H1 (cell line): ENCODE data around the gene TMEM181. TPM values are rescaled to one million over a fixed set of nuclear protein-coding genes. Genes with fewer than 3 reads are reported as not detected.

Experiments used
- CTCF ChIA-PET: fragments of 300-600 bp; sonication (Branson Sonifier 250); formaldehyde crosslinking; loops from one replicate; lab custom pipeline; 2021; ENCODE audit not compliant: partially characterized antibody; lab: Charles Lee
- POLR2A ChIA-PET: fragments of 300-600 bp; sonication (Branson Sonifier 250); formaldehyde crosslinking; loops from one replicate; lab custom pipeline; 2021; ENCODE audit warnings: inconsistent platforms; ENCODE audit not compliant: partially characterized antibody; lab: Charles Lee
- DNase-seq, 2 experiments: peaks; one replicate each; pipeline versions ENCODE4 v3.0.0 to v3.0.0-alpha.2; 2010 to 2022; ENCODE audit warnings: low spot score in 2 of 2, low read depth in 1 of 2, mixed read lengths in 1 of 2
- FAIRE-seq: peaks from 2 replicates; lab custom pipeline; 2011; peaks lifted over from hg19 to GRCh38; lab: Jason Lieb, UNC
- H2AFZ ChIP-seq: 2 replicates; pipeline ENCODE4 v1.8.1; 2012; ENCODE audit warnings: low read length, inconsistent platforms
- H2AK5ac ChIP-seq: 2 replicates; pipeline ENCODE4 v1.6.1; 2013; ENCODE audit warnings: low read depth, low read length
- H2BK120ac ChIP-seq: replicated peaks from 2 replicates; pipeline ENCODE3; 2013; ENCODE audit warnings: low read depth, low read length, inconsistent platforms
- H2BK12ac ChIP-seq: 2 replicates; pipeline ENCODE4 v1.6.1; 2013; ENCODE audit warnings: low read depth, low read length
- H2BK15ac ChIP-seq: 2 replicates; pipeline ENCODE4 v1.6.1; 2013; ENCODE audit warnings: low read length
- H2BK20ac ChIP-seq: 2 replicates; pipeline ENCODE4 v1.6.1; 2013; ENCODE audit warnings: low read length
- H2BK5ac ChIP-seq: 2 replicates; pipeline ENCODE4 v1.6.1; 2013; ENCODE audit warnings: low read depth, low read length
- H3K14ac ChIP-seq: 2 replicates; pipeline ENCODE4 v1.6.1; 2013; ENCODE audit warnings: inconsistent platforms; ENCODE audit not compliant: insufficient read length
- H3K18ac ChIP-seq: 2 replicates; pipeline ENCODE4 v1.6.1; 2013; ENCODE audit warnings: low read length; ENCODE audit errors: extremely low read depth
- H3K23ac ChIP-seq: 2 replicates; pipeline ENCODE4 v1.6.1; 2013; ENCODE audit warnings: inconsistent platforms; ENCODE audit not compliant: insufficient read length
- H3K23me2 ChIP-seq: 2 replicates; pipeline ENCODE4 v1.6.1; 2013; ENCODE audit warnings: low read depth, low read length
- H3K27ac ChIP-seq: 2 replicates; pipeline ENCODE4 v1.6.1; 2011; ENCODE audit warnings: low read depth, low read length, inconsistent platforms
- H3K27me3 ChIP-seq, 4 experiments: replicated peaks in 1 of 4; 1 replicate in 1 of 4; 2 replicates in 3 of 4; pipeline versions ENCODE4 v1.6.1 to v1.8.1; 2011 to 2013; ENCODE audit warnings: low read length in 3 of 4, mild to moderate bottlenecking in 3 of 4, inconsistent platforms in 2 of 4, mixed read lengths in 2 of 4, moderate library complexity in 1 of 4; ENCODE audit not compliant: control insufficient read depth in 3 of 4, insufficient read depth in 3 of 4; ENCODE audit errors: extremely low read depth in 1 of 4
- H3K36me3 ChIP-seq, 4 experiments: 2 replicates each; pipeline versions ENCODE4 v1.6.1 to v1.8.1; 2011 to 2013; ENCODE audit warnings: mild to moderate bottlenecking in 4 of 4, low read length in 3 of 4, moderate library complexity in 2 of 4, control low read depth in 1 of 4, inconsistent platforms in 1 of 4; ENCODE audit not compliant: insufficient read depth in 4 of 4, control insufficient read depth in 2 of 4
- H3K4ac ChIP-seq: replicated peaks from 2 replicates; pipeline ENCODE3; 2013; ENCODE audit warnings: low read length, low read depth, mixed read lengths, inconsistent platforms; ENCODE audit not compliant: insufficient read length
- H3K4me1 ChIP-seq, 4 experiments: replicated peaks in 1 of 4; 1 replicate in 1 of 4; 2 replicates in 3 of 4; pipeline versions ENCODE4 v1.6.1 to v1.8.1; 2011 to 2013; ENCODE audit warnings: low read length in 3 of 4, inconsistent platforms in 2 of 4, mixed read lengths in 1 of 4; ENCODE audit not compliant: insufficient read depth in 4 of 4, control insufficient read depth in 3 of 4
- H3K4me2 ChIP-seq, 2 experiments: 2 replicates each; pipeline versions ENCODE4 v1.6.1 to v1.8.1; 2011 to 2013; ENCODE audit warnings: low read depth in 2 of 2, low read length in 2 of 2, control low read depth in 1 of 2, inconsistent platforms in 1 of 2, mild to moderate bottlenecking in 1 of 2; ENCODE audit not compliant: insufficient read depth in 1 of 2
- H3K4me3 ChIP-seq, 4 experiments: fragments of 200-600, 300-600 bp in 1 of 4; sonication (generic), shearing (Covaris generic), sonication (Bioruptor Twin) in 1 of 4; 2 replicates each; pipeline versions ENCODE4 v1.5.1 to v1.8.1; 2011 to 2016; ENCODE audit warnings: low read length in 4 of 4, low read depth in 3 of 4, control low read depth in 2 of 4, inconsistent platforms in 2 of 4, mild to moderate bottlenecking in 2 of 4, mixed read lengths in 1 of 4, moderate library complexity in 1 of 4; ENCODE audit not compliant: insufficient read depth in 2 of 4; ENCODE audit errors: extremely low read depth in 1 of 4
- H3K56ac ChIP-seq: replicated peaks from 2 replicates; pipeline ENCODE3; 2013; ENCODE audit warnings: low read depth, mild to moderate bottlenecking, mixed read lengths, low read length, inconsistent platforms; ENCODE audit not compliant: insufficient read length
- H3K79me1 ChIP-seq: 2 replicates; pipeline ENCODE4 v1.6.1; 2013; ENCODE audit warnings: low read depth, low read length, control low read depth
- H3K79me2 ChIP-seq, 2 experiments: 2 replicates each; pipeline versions ENCODE4 v1.6.1 to v1.8.1; 2012 to 2013; ENCODE audit warnings: low read length in 2 of 2, mild to moderate bottlenecking in 2 of 2, inconsistent platforms in 1 of 2; ENCODE audit not compliant: insufficient read depth in 2 of 2, control insufficient read depth in 1 of 2
- H3K9ac ChIP-seq, 4 experiments: replicated peaks in 1 of 4; 1 replicate in 1 of 4; 2 replicates in 3 of 4; pipeline versions ENCODE4 v1.6.1 to v1.8.1; 2011 to 2013; ENCODE audit warnings: low read depth in 3 of 4, low read length in 3 of 4, control low read depth in 2 of 4, mild to moderate bottlenecking in 2 of 4, moderate library complexity in 2 of 4, inconsistent platforms in 1 of 4; ENCODE audit errors: extremely low read depth in 1 of 4
- H3K9me3 ChIP-seq, 2 experiments: 2 replicates each; pipeline versions ENCODE4 v1.6.1 to v1.8.1; 2012 to 2013; ENCODE audit warnings: mild to moderate bottlenecking in 2 of 2, moderate library complexity in 2 of 2, control low read depth in 1 of 2, inconsistent platforms in 1 of 2, low read depth in 1 of 2, low read length in 1 of 2, mixed read lengths in 1 of 2; ENCODE audit not compliant: insufficient read depth in 2 of 2
- H4K20me1 ChIP-seq, 2 experiments: replicated peaks in 1 of 2; 2 replicates each; pipeline versions ENCODE3 to v1.8.1; 2011 to 2013; ENCODE audit warnings: inconsistent platforms in 2 of 2, low read length in 2 of 2, mild to moderate bottlenecking in 1 of 2; ENCODE audit not compliant: insufficient read depth in 2 of 2, control insufficient read depth in 1 of 2
- H4K5ac ChIP-seq: 2 replicates; pipeline ENCODE4 v1.6.1; 2013; ENCODE audit warnings: low read length, low read depth, mixed read lengths, inconsistent platforms; ENCODE audit not compliant: insufficient read length
- H4K8ac ChIP-seq: 2 replicates; pipeline ENCODE4 v1.8.0; 2013; ENCODE audit warnings: mild to moderate bottlenecking, moderate library complexity, low read length, inconsistent platforms; ENCODE audit not compliant: insufficient read depth; ENCODE audit errors: extremely low read depth
- H4K91ac ChIP-seq: replicated peaks from 2 replicates; pipeline ENCODE3; 2013; ENCODE audit warnings: low read length, mixed read lengths, inconsistent platforms; ENCODE audit not compliant: insufficient read length
- CTBP2 ChIP-seq: IDR thresholded peaks from 2 replicates; pipeline ENCODE4 v1.7.0; 2011; ENCODE audit warnings: borderline replicate concordance, mild to moderate bottlenecking, moderate library complexity, mixed read lengths, low read length; ENCODE audit not compliant: insufficient read depth, insufficient read length
- KDM5A ChIP-seq: fragments of 200-600 bp; IDR thresholded peaks from 2 replicates; pipeline ENCODE4 v1.7.1; 2012; ENCODE audit warnings: mild to moderate bottlenecking, low read length, inconsistent platforms, mixed read lengths
- RXRA ChIP-seq: IDR thresholded peaks from 2 replicates; pipeline ENCODE4 v1.6.1; 2011; ENCODE audit warnings: low read depth, mild to moderate bottlenecking, low read length, moderate library complexity; ENCODE audit not compliant: insufficient read depth
- WGBS, 2 experiments: shearing (Covaris generic) in 1 of 2; methylation state at CpG; one replicate each; pipeline versions ENCODE4 v1.1.6 to v1.1.7; 2013 to 2015; ENCODE audit warnings: low lambda C conversion rate in 2 of 2, mixed read lengths in 2 of 2, inconsistent platforms in 1 of 2, low coverage in 1 of 2, missing lambda C conversion rate in 1 of 2; ENCODE audit not compliant: insufficient replicate concordance in 2 of 2, insufficient coverage in 1 of 2, insufficient read length in 1 of 2; ENCODE audit errors: extremely low coverage in 1 of 2, missing lambda C conversion rate in 1 of 2; 5-methylcytosine and 5-hydroxymethylcytosine counted together
- polyA plus RNA-seq, 7 experiments: library from polyadenylated mRNA; depleted of rRNA in 3 of 7; stranded (reverse) in 5 of 7; unstranded in 2 of 7; fragments of >200 nt in 5 of 7; fragments of 200-250 nt in 2 of 7; gene quantifications; 1 replicate in 5 of 7; 2 replicates in 1 of 7; 4 replicates in 1 of 7; pipeline versions ENCODE4 v1.2.1 to v1.2.3, GENCODE V29; 2011 to 2013; ENCODE audit warnings: missing spikeins in 2 of 7, mixed read lengths in 2 of 7
- total RNA-seq: library from RNA; stranded (reverse); fragmentation: NEBNext Ultra II Directional; extraction: Animal tissue kit (Norgen Biotek cat#: 25700); gene quantifications from 2 replicates; pipeline ENCODE4 v1.2.1, GENCODE V29; 2021

Gene TMEM181
- total and polyA plus RNA-seq, 2 of the 8 experiments (the other 6 are each of a cell fraction or from before 2014, with no cell fraction given) = 8.6 to 19.0 TPM

DNA sequence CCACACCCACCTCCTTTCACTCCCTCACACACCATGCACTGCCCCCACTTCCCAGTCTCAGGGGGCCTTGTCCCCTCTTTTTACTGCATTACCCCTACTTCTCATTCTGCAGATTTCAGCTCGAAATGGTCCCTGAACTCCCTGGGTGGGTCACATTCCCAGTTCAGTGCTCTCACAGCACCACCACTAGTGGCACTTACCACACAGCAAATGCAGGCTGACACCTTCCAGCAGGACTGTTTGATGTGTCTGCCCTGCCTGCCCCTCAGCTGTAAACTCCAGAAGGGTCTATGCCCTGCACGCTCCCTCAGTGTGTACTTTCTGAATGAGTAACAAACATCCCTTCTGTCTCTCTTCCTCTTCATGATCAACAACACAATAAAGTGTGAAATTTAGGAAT lies 80.6 kb downstream of the TMEM181 start:
- DNase-seq (peak in 1 of 2 experiments; percentile 41), FAIRE-seq (no peak)
- H3K36me3 ChIP-seq = peaks cover 0 to 15% (median 4%) of the 10 kb centered on the region in 4 experiments; a peak in 3 of 8 replicates
- H3K18ac ChIP-seq = no peak overlapping the region
- no peak overlapping the region for H3K56ac ChIP-seq
- no peak overlapping the region for H4K5ac ChIP-seq
- no peak overlapping the region for H4K8ac ChIP-seq
- ChIA-PET POLR2A (interaction anchor here (1.3 to 1.8 kb wide), 3 partner anchors 9 to 15 kb away, joined by 3 to 6 read pairs (median 4); no protein-coding TSS in a partner anchor), CTCF (interaction anchor here (1.1 to 1.8 kb wide), 4 partner anchors 10 to 122 kb away, joined by 3 to 5 read pairs (median 4); no protein-coding TSS in a partner anchor)
- peaks cover 10% of the 10 kb centered on the region for H3K79me1 ChIP-seq
- no peak overlapping the region for H2BK15ac ChIP-seq
- H3K4ac ChIP-seq = no peak overlapping the region
- H3K9me3 ChIP-seq = no peaks in the 10 kb centered on the region
- H4K20me1 ChIP-seq = peaks cover 4 to 12% of the 10 kb centered on the region in 2 experiments
- H2BK20ac ChIP-seq = no peak overlapping the region
- H3K23me2 ChIP-seq = peaks cover 3% of the 10 kb centered on the region
- no peak overlapping the region for H3K14ac ChIP-seq
- H3K27ac ChIP-seq = no peak overlapping the region
- no peak overlapping the region for H3K23ac ChIP-seq
- peaks cover 0 to 7% (median 3%) of the 10 kb centered on the region in 4 experiments; a peak in 2 of 7 replicates for H3K4me1 ChIP-seq
- no peak overlapping the region for H3K4me3 ChIP-seq
- peaks cover 0 to 23% of the 10 kb centered on the region in 2 experiments; a peak in 2 of 4 replicates for H3K79me2 ChIP-seq
- no peak overlapping the region for H2AK5ac ChIP-seq
- H2BK12ac ChIP-seq = no peak overlapping the region
- H3K9ac ChIP-seq = no peak overlapping the region
- peaks cover 0 to 1% (median 0%) of the 10 kb centered on the region in 4 experiments; a peak in 2 of 7 replicates for H3K27me3 ChIP-seq
- WGBS, 2 experiments = 77% methylated on average over 2 of the region's 2 CpGs; no CpG with 5 or more reads in 1 of the 2 experiments
- no peak overlapping the region for H2BK5ac ChIP-seq
- no peak overlapping the region for H2AFZ ChIP-seq
- H3K4me2 ChIP-seq = no peak overlapping the region
- H4K91ac ChIP-seq = no peak overlapping the region
- H2BK120ac ChIP-seq = no peak overlapping the region
- TF ChIP-seq KDM5A = no peak
- no peak for TF ChIP-seq RXRA
- TF ChIP-seq CTBP2 = no peak
